Gastroesophageal sphincter (tissue), 2 donors: Measurements from ENCODE around the gene CTDSPL2.

Experiments used
- EP300 ChIP-seq: sonication (generic); formaldehyde crosslinking; IDR thresholded peaks from one replicate; pipeline ENCODE4 v1.6.1; 2017; ENCODE audit warnings: antibody characterized with exemption, mild to moderate bottlenecking
- POLR2A ChIP-seq, 2 donors: fragments of 450-650 bp; IDR thresholded peaks; one replicate each; pipeline ENCODE4 v1.6.1; 2017; ENCODE audit warnings: antibody characterized with exemption in 2 of 2, mild to moderate bottlenecking in 2 of 2, moderate library complexity in 1 of 2

GRCh38 chr15:44565387-44566154, 138.1 kb downstream of the CTDSPL2 start:
- TF ChIP-seq POLR2A (IDR thresholded peaks at IDR 0.05) (no peak), EP300 (no peak)
